Measurements from ENCODE around the gene SLC8A1.

DNA sequence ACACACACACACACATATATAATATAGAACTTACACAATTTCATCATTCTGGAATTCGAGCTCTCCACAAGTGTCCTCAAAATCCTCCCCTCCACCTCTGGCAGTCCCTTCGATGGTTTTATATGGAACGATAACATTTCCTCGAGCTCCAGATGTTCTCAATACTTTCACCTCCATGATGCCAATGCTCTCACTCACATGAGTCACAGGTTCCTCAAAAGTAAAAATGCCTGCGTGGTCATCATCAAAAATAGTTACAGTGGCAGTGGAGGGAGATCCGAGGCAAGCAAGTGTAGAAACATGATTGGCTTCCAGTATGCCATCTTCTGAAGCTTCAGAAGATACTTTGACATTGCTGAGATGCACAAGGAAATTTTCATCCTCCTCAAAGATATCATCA lies 23.5 kb downstream of the SLC8A1 start:
- TF ChIP-seq, protein P1, sequence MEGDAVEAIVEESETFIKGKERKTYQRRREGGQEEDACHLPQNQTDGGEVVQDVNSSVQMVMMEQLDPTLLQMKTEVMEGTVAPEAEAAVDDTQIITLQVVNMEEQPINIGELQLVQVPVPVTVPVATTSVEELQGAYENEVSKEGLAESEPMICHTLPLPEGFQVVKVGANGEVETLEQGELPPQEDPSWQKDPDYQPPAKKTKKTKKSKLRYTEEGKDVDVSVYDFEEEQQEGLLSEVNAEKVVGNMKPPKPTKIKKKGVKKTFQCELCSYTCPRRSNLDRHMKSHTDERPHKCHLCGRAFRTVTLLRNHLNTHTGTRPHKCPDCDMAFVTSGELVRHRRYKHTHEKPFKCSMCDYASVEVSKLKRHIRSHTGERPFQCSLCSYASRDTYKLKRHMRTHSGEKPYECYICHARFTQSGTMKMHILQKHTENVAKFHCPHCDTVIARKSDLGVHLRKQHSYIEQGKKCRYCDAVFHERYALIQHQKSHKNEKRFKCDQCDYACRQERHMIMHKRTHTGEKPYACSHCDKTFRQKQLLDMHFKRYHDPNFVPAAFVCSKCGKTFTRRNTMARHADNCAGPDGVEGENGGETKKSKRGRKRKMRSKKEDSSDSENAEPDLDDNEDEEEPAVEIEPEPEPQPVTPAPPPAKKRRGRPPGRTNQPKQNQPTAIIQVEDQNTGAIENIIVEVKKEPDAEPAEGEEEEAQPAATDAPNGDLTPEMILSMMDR (conservative IDR thresholded peaks at IDR 0.05; ENCODE audit: low read depth, low read length), result no peak
- TF ChIP-seq EZH2 (IDR thresholded peaks at IDR 0.05; ENCODE audit: borderline replicate concordance, low read depth, low read length, poor library complexity, severe bottlenecking), result no peak
